Stimulated activated CD8-positive, alpha-beta memory T cell treated with anti-CD3 and anti-CD28 coated beads, Interleukin-2, amount 100 ng/mL, for 48 hours (primary cell): ENCODE measurements around the gene GCN1.
"Not testable (repeated sequence)": the region's sequence is repeated elsewhere in the genome, so short reads cannot be mapped to it uniquely, and the experiment has no call there.

ENCODE experiments used
- DNase-seq, 2 donors: peaks; one replicate each; pipeline ENCODE4 v3.0.0-alpha.2; 2020; ENCODE audit warnings: low read depth in 2 of 2

The GCN1 gene

GRCh38 chr12:120213758-120214157, 19.2 kb upstream of the GCN1 start:
- DNase-seq = no peak

GRCh38 chr12:120213182-120213581, 18.7 kb upstream of the GCN1 start:
- DNase-seq = not testable (repeated sequence)

GRCh38 chr12:120212301-120212700, 17.8 kb upstream of the GCN1 start:
- DNase-seq = no peak

- no peak for DNase-seq
These were observed 17.4 kb upstream of the GCN1 start for GRCh38 chr12:120211904-120212283.

GRCh38 chr12:120211243-120211903, 16.9 kb upstream of the GCN1 start:
- no peak for DNase-seq

- DNase-seq = no peak
These were observed 15.3 kb upstream of the GCN1 start for GRCh38 chr12:120209851-120210250.

- DNase-seq = no peak
These were observed 12.7 kb upstream of the GCN1 start for GRCh38 chr12:120207227-120207626.

GRCh38 chr12:120206781-120207180, 12.3 kb upstream of the GCN1 start:
- DNase-seq = not testable (repeated sequence)

GRCh38 chr12:120206228-120206627, 11.7 kb upstream of the GCN1 start:
- no peak for DNase-seq

GRCh38 chr12:120204171-120204570, 9.7 kb upstream of the GCN1 start:
- no peak for DNase-seq

- DNase-seq = no peak
These were observed 5.9 kb upstream of the GCN1 start for GRCh38 chr12:120200364-120200800.

GRCh38 chr12:120199595-120200306, 5.2 kb upstream of the GCN1 start:
- no peak for DNase-seq

- DNase-seq = no peak
These were observed 4.5 kb upstream of the GCN1 start for GRCh38 chr12:120199025-120199424.

GRCh38 chr12:120197542-120197887, 3.0 kb upstream of the GCN1 start:
- no peak for DNase-seq

GRCh38 chr12:120196817-120197541, 2.5 kb upstream of the GCN1 start:
- not testable (repeated sequence) for DNase-seq

- no peak for DNase-seq
These were observed 1.8 kb upstream of the GCN1 start for GRCh38 chr12:120196363-120196762.

GRCh38 chr12:120194226-120194533, 335 bp downstream of the GCN1 start:
- no peak for DNase-seq

- not testable (repeated sequence) for DNase-seq
These were observed 1.2 kb downstream of the GCN1 start for GRCh38 chr12:120193286-120193685.

- DNase-seq = no peak
These were observed 3.5 kb downstream of the GCN1 start for GRCh38 chr12:120190985-120191480.

- no peak for DNase-seq
These were observed 4.1 kb downstream of the GCN1 start for GRCh38 chr12:120190386-120190785.

GRCh38 chr12:120186654-120187053, 7.9 kb downstream of the GCN1 start:
- no peak for DNase-seq

- no peak for DNase-seq
These were observed 11.3 kb downstream of the GCN1 start for GRCh38 chr12:120183211-120183631.
